Suprapubic skin (tissue), 4 donors: ENCODE data around the gene OR4K5. TPM values are rescaled to one million over a fixed set of nuclear protein-coding genes. Genes with fewer than 3 reads are reported as not detected.
A peak's percentile ranks its signal among the peaks of the same experiment; 100 is the strongest.

Source experiments
- DNase-seq, 2 donors: peaks; one replicate each; pipeline ENCODE4 v3.0.0-alpha.2; 2019; ENCODE audit warnings: low spot score in 2 of 2
- H3K27ac ChIP-seq: fragments of 200-600 bp; sonication (generic); one replicate; pipeline ENCODE4 v1.5.1; 2019
- H3K27me3 ChIP-seq: fragments of 200-600 bp; sonication (generic); one replicate; pipeline ENCODE4 v1.5.1; 2019
- H3K36me3 ChIP-seq: fragments of 200-600 bp; sonication (generic); one replicate; pipeline ENCODE4 v1.5.1; 2019
- H3K4me1 ChIP-seq: fragments of 200-600 bp; sonication (generic); one replicate; pipeline ENCODE4 v1.5.1; 2019
- H3K4me3 ChIP-seq: fragments of 200-600 bp; sonication (generic); one replicate; pipeline ENCODE4 v1.5.1; 2019; ENCODE audit warnings: mild to moderate bottlenecking
- H3K9me3 ChIP-seq: fragments of 200-600 bp; sonication (generic); one replicate; pipeline ENCODE4 v1.5.1; 2019
- EP300 ChIP-seq: sonication (generic); formaldehyde crosslinking; IDR thresholded peaks from one replicate; pipeline ENCODE4 v1.6.1; 2017; ENCODE audit warnings: antibody characterized with exemption
- POLR2A ChIP-seq, 2 donors: fragments of 450-650 bp; IDR thresholded peaks; one replicate each; pipeline ENCODE4 v1.6.1; 2017; ENCODE audit warnings: antibody characterized with exemption in 2 of 2, mild to moderate bottlenecking in 2 of 2, moderate library complexity in 2 of 2
- POLR2AphosphoS5 ChIP-seq, 3 donors: sonication (generic); formaldehyde crosslinking; IDR thresholded peaks; one replicate each; pipeline ENCODE4 v1.6.1; 2017; ENCODE audit warnings: antibody characterized with exemption in 3 of 3
- WGBS: methylation state at CpG from one replicate; pipeline ENCODE4 v1.1.5; 2018; 5-methylcytosine and 5-hydroxymethylcytosine counted together
- total RNA-seq, 4 donors: library from RNA; depleted of rRNA; stranded (reverse); fragments of >200 nt; gene quantifications; one replicate each; pipeline ENCODE4 v1.1.0, GENCODE V29; 2016
- TF ChIP-seq, protein P1 (sequence below), 2 donors: fragments of 200-600 bp in 1 of 2; fragments of 450-650 bp in 1 of 2; sonication (generic) in 1 of 2; IDR thresholded peaks; one replicate each; pipeline ENCODE4 v1.5.1; 2016 to 2019; ENCODE audit warnings: antibody characterized with exemption in 2 of 2, mild to moderate bottlenecking in 1 of 2, moderate library complexity in 1 of 2

The OR4K5 gene
- total RNA-seq: not detected

GRCh38 chr14:19920021-19920657 lies at the start of gene OR4K5:
Gene OR4K5, plus strand, starts transcription at chr14:19920607. Its CDS starts 0 bp downstream, at chr14:19920607.
- no peaks in the 10 kb centered on the region for H3K27me3 ChIP-seq
- TF ChIP-seq, protein P1, sequence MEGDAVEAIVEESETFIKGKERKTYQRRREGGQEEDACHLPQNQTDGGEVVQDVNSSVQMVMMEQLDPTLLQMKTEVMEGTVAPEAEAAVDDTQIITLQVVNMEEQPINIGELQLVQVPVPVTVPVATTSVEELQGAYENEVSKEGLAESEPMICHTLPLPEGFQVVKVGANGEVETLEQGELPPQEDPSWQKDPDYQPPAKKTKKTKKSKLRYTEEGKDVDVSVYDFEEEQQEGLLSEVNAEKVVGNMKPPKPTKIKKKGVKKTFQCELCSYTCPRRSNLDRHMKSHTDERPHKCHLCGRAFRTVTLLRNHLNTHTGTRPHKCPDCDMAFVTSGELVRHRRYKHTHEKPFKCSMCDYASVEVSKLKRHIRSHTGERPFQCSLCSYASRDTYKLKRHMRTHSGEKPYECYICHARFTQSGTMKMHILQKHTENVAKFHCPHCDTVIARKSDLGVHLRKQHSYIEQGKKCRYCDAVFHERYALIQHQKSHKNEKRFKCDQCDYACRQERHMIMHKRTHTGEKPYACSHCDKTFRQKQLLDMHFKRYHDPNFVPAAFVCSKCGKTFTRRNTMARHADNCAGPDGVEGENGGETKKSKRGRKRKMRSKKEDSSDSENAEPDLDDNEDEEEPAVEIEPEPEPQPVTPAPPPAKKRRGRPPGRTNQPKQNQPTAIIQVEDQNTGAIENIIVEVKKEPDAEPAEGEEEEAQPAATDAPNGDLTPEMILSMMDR (IDR thresholded peaks at IDR 0.05): no peak

DNA sequence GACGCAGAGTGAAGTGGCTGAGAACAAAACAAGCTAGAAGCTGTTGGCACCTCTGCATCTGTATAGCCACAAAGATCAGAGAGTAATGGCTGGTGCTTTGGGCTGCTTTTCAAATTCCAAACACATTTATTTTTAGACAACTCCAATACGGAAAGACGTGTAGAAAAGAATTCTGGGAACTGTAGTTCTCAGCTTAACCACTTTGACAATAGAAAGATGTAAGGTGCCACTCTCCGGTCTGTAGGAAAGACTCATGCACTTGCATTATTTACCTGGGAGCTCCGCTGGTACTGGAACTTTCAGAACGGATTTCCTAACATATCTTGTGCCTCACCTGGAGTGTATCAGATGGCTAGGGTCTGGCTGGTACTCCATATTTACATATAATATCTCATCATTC lies 47.2 kb upstream of the OR4K5 start:
- H3K9me3 ChIP-seq: peaks cover 2% of the 10 kb centered on the region
- no peak overlapping the region for H3K4me3 ChIP-seq
- 20% methylated on average over 6 of the region's 6 CpGs for WGBS
- H3K36me3 ChIP-seq: no peaks in the 10 kb centered on the region
- H3K27ac ChIP-seq: no peak overlapping the region
- H3K4me1 ChIP-seq: no peaks in the 10 kb centered on the region
- TF ChIP-seq POLR2A (IDR thresholded peaks at IDR 0.05) (no peak), POLR2AphosphoS5 (IDR thresholded peaks at IDR 0.05) (no peak), EP300 (no peak)
- TF ChIP-seq, protein P1 (IDR thresholded peaks at IDR 0.05): no peak
- DNase-seq: no peak
- no peaks in the 10 kb centered on the region for H3K27me3 ChIP-seq

More at GRCh38 chr14:19920021-19920657, at the start of gene OR4K5:
- no peaks in the 10 kb centered on the region for H3K4me1 ChIP-seq
- H3K4me3 ChIP-seq: no peak within 1 kb of the TSS
- no peak within 1 kb of the TSS for H3K27ac ChIP-seq
- DNase-seq: no peak
- H3K36me3 ChIP-seq: no peaks in the 10 kb centered on the region
- H3K9me3 ChIP-seq: peaks cover 13% of the 10 kb centered on the region

GRCh38 chr14:19874842-19875241 lies 45.6 kb upstream of the OR4K5 start, which contains the start of gene OR4K2:
Gene OR4K2, plus strand, starts transcription at chr14:19875142. Its CDS starts 1,126 bp downstream, at chr14:19876268.
- no peak for DNase-seq
- Histone ChIP-seq H3K27me3 (no peaks in the 10 kb centered on the region), H3K36me3 (no peaks in the 10 kb centered on the region), H3K4me3 (no peak within 1 kb of the TSS), H3K4me1 (no peaks in the 10 kb centered on the region), H3K9me3 (peaks cover 7% of the 10 kb centered on the region), H3K27ac (no peak within 1 kb of the TSS)
- TF ChIP-seq POLR2A (IDR thresholded peaks at IDR 0.05) (no peak), EP300 (no peak), POLR2AphosphoS5 (IDR thresholded peaks at IDR 0.05) (no peak)
- TF ChIP-seq, protein P1 (IDR thresholded peaks at IDR 0.05): no peak
- 62% methylated on average over 2 of the region's 2 CpGs for WGBS

- Histone ChIP-seq H3K9me3 (peaks cover 17% of the 10 kb centered on the region), H3K4me1 (no peaks in the 10 kb centered on the region), H3K36me3 (no peaks in the 10 kb centered on the region), H3K27me3 (no peaks in the 10 kb centered on the region), H3K27ac (no peak overlapping the region), H3K4me3 (no peak overlapping the region)
- TF ChIP-seq EP300: no peak
- no peak for TF ChIP-seq POLR2AphosphoS5 (IDR thresholded peaks at IDR 0.05)
- TF ChIP-seq, protein P1 (IDR thresholded peaks at IDR 0.05): no peak
- no peak for TF ChIP-seq POLR2A (IDR thresholded peaks at IDR 0.05)
- no peak for DNase-seq
These were observed 42.3 kb upstream of the OR4K5 start for GRCh38 chr14:19878029-19878642.

GRCh38 chr14:19895282-19895681 lies 25.1 kb upstream of the OR4K5 start:
- TF ChIP-seq EP300 (no peak), POLR2AphosphoS5 (IDR thresholded peaks at IDR 0.05) (no peak), POLR2A (IDR thresholded peaks at IDR 0.05) (no peak)
- TF ChIP-seq, protein P1 (IDR thresholded peaks at IDR 0.05): no peak
- Histone ChIP-seq H3K27ac (no peak overlapping the region), H3K4me1 (no peaks in the 10 kb centered on the region), H3K4me3 (no peak overlapping the region), H3K27me3 (no peaks in the 10 kb centered on the region), H3K9me3 (peaks cover 65% of the 10 kb centered on the region), H3K36me3 (no peaks in the 10 kb centered on the region)
- peak in 1 of 2 donors; percentile 27 for DNase-seq
- 55% methylated on average over 2 of the region's 2 CpGs for WGBS
